Right atrium auricular region (tissue), 2 donors: Measurements from ENCODE around the gene TNIP2. TPM values are rescaled to one million over a fixed set of nuclear protein-coding genes. Genes with fewer than 3 reads are reported as not detected.
A peak's percentile ranks its signal among the peaks of the same experiment; 100 is the strongest.

Experiments used
- DNase-seq: peaks from one replicate; pipeline ENCODE4 v3.0.0-alpha.2; 2019; ENCODE audit warnings: low spot score
- H3K27ac ChIP-seq, 2 donors: fragments of 200-600 bp; sonication (generic); 1 replicate in 1 of 2; 2 replicates in 1 of 2; pipeline ENCODE4 v1.5.1; 2016 to 2019
- H3K27me3 ChIP-seq, 2 donors: fragments of 200-600 bp; sonication (generic); one replicate each; pipeline versions ENCODE4 v1.5.1 to v1.6.0; 2017 to 2019
- H3K36me3 ChIP-seq: fragments of 200-600 bp; sonication (generic); one replicate; pipeline ENCODE4 v1.5.1; 2016
- H3K4me1 ChIP-seq, 2 donors: fragments of 200-600 bp; sonication (generic); one replicate each; pipeline versions ENCODE4 v1.5.1 to v1.6.0; 2017 to 2019
- H3K4me3 ChIP-seq, 2 donors: fragments of 200-600 bp; sonication (generic); 1 replicate in 1 of 2; 2 replicates in 1 of 2; pipeline ENCODE4 v1.5.1; 2017 to 2019; ENCODE audit warnings: mild to moderate bottlenecking in 1 of 2, moderate library complexity in 1 of 2
- H3K9me3 ChIP-seq, 2 donors: fragments of 200-600 bp; sonication (generic); one replicate each; pipeline ENCODE4 v1.5.1; 2019
- total RNA-seq, 2 donors: library from RNA; depleted of rRNA; stranded (reverse); fragments of >200 nt; gene quantifications; one replicate each; pipeline ENCODE4 v1.1.0, GENCODE V29; 2016
- TF ChIP-seq, protein P1 (sequence below), 2 donors: fragments of 200-600 bp; sonication (generic); IDR thresholded peaks; one replicate each; pipeline ENCODE4 v1.5.1; 2019; ENCODE audit warnings: antibody characterized with exemption in 2 of 2

TNIP2 gene
- total RNA-seq, 2 donors from 2014 or later = 28.0 to 45.8 TPM

DNA sequence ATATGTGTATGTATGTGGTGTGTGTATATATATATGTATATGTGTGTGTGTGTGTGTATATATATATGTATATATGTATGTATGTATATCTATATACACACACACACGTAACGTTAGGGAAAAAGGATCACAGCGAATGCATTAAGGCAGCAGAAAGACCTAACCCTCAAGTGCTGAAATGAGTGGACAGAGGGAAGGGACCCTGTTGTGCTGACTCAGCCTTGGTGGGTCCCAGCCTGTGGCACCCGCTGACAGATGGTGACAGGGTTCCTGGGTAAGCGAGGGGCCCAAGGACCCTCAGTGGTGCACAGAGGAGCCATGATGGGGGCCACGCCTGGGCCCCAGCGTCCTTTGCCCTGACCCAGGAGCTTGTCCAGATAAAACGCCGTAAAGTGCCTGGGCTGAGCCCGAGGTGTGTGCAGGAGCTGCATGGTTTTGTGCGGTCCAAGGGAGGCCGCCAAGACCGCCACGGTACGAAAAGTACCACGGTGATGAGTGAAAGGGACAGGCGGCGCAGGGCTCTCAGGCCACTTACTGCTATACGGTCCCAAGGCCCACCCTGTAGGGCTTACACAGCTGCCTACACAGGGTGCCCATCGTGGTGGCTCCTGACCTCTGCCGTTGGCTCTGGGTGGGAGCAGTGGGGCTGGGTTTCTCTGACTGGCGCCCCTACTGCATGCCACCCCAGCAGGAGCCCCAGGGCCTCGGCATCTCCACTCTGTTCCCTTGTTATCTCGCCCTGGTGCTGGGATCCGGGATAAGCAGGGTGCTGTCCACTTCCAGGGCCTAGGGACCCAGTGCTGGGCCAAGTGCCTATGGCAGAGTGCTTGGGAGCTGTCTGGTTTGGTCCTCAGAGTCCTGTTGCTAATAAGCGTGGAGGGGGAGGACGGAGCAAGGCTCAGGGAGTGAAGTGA, 46.7 kb upstream of the TNIP2 start:
- Histone ChIP-seq H3K4me3 (no peak overlapping the region), H3K36me3 (no peaks in the 10 kb centered on the region), H3K4me1 (peaks cover 0 to 97% of the 10 kb centered on the region in 2 donors), H3K27me3 (no peaks in the 10 kb centered on the region), H3K27ac (no peak overlapping the region), H3K9me3 (no peaks in the 10 kb centered on the region)
- TF ChIP-seq, protein P1, sequence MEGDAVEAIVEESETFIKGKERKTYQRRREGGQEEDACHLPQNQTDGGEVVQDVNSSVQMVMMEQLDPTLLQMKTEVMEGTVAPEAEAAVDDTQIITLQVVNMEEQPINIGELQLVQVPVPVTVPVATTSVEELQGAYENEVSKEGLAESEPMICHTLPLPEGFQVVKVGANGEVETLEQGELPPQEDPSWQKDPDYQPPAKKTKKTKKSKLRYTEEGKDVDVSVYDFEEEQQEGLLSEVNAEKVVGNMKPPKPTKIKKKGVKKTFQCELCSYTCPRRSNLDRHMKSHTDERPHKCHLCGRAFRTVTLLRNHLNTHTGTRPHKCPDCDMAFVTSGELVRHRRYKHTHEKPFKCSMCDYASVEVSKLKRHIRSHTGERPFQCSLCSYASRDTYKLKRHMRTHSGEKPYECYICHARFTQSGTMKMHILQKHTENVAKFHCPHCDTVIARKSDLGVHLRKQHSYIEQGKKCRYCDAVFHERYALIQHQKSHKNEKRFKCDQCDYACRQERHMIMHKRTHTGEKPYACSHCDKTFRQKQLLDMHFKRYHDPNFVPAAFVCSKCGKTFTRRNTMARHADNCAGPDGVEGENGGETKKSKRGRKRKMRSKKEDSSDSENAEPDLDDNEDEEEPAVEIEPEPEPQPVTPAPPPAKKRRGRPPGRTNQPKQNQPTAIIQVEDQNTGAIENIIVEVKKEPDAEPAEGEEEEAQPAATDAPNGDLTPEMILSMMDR (IDR thresholded peaks at IDR 0.05) = no peak
- DNase-seq = no peak

DNA sequence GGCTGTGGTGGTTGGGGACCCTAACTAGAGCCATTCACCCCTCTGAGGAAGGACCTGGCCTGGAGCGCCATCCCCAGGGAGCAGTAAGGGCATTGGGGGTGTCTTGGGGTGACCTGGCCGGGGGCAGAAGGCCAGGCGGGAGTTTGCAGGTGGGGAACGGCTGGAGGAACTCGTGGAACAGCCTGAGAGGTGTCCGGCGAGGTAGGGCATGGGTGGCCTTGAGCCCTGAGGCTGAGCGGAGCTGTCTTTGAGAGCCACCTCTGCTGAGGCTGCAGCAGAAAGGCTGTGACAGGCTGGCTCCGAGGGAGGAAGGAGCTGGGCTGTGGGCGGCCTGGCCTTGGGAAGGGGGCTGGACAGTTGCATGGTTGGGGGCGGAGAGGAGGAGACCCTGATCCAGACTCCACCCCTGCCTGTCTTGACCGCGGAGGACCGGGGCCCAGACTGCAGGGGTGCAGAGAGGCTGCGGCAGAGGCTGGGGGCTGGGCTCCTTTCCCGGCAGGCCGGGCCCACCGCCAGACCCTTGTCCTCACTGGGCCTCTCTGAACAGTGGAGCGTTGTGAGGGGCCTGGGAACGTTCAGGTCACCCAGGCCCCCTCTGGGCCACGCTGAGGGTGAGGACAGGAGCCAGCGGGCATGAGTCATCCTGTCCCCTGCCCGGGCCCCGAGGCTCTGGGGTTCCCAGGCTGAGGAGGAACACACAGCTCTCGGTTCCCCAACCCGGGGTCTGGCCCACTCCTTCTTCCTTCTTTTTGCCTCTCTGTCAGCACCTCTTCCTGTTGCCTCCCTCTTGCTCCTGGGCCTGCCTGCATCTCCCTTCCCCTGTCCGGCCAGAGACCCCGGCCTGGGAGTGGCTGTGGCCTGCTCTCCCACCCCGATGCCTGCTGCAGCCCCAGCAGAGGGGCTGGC, 44.8 kb upstream of the TNIP2 start:
- Histone ChIP-seq H3K36me3 (no peaks in the 10 kb centered on the region), H3K4me3 (peak overlapping the region in 1 of 2 donors; percentile 30), H3K27ac (peak overlapping the region; percentile 81 to 88), H3K9me3 (no peaks in the 10 kb centered on the region), H3K4me1 (peaks cover 0 to 97% of the 10 kb centered on the region in 2 donors), H3K27me3 (no peaks in the 10 kb centered on the region)
- TF ChIP-seq, protein P1 (IDR thresholded peaks at IDR 0.05) = no peak
- DNase-seq = peak; percentile 85

DNA sequence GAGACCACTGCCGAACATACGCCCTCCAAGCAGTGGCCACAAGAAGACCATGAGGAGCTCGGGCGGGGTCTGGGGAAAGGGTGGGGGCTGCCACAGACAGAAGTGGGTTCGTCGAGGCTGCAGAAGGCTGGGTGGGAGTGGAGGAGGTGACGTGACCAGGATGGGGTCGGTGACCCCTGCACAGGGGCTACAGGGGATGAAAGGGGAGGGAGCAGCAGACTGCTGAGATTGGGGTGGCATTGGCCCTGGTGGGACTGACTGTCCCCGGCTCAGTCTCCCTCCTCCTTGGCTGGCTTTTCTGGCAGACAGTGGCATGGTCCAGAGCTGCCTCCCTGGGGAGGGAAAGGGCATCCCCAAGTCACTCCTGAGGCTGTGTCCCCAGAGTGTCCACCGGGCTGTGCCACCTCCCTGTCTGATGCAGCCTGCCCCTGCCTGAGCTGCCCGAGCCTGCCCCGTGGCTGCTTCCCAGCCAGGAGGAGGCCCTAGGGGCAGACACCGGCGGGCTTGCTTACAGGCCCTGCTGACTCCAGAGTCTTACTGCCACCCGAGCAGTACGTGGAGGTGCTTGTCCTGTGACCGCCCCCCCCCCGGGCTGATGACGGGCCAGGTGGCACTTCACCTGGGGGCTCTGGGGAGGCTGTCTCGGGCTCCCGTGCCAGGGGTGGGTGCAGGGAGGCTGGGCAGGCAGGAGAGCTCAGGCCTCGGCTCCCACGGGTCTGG, 44.0 kb upstream of the TNIP2 start:
- peaks cover 0 to 97% of the 10 kb centered on the region in 2 donors for H3K4me1 ChIP-seq
- no peak for DNase-seq

DNA sequence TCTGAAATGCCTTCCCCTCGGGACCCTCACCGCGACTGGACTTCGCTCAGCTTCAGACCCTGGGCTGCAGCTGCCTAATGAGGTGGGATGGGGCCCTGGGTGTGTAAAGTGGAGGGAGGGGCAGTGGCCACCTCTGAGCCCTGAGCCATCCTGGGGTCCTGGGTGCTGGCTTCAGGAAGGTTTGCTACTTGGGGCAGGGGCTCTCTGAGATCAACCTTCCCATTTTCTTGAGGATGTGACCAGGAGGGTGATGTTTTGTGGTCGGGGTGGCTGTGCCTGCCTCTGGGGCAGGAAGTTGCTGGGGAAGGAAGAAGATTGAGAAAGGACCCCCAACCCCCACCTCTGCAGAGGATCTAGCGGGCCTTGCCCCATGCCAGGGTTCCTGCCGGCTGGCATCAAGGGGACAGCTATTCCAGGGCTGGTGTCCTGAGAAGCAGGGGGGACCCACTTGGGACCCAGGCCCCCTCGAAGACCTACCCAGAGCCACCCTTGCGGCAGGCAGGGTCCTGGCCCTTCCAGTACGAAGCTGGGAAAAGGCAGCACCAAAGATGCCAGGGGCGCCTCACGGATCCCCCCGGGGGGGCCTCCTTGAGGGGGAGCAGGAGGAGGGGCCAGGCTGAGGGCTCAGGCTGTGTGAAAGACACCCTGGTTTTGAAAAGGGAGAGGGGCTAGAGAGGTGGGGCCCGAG, 43.2 kb upstream of the TNIP2 start:
- DNase-seq = no peak
- TF ChIP-seq, protein P1 (IDR thresholded peaks at IDR 0.05) = no peak
- no peaks in the 10 kb centered on the region for H3K27me3 ChIP-seq
- no peaks in the 10 kb centered on the region for H3K36me3 ChIP-seq
- peaks cover 0 to 97% of the 10 kb centered on the region in 2 donors for H3K4me1 ChIP-seq
- H3K4me3 ChIP-seq = peak overlapping the region in 1 of 2 donors; percentile 30
- H3K9me3 ChIP-seq = no peaks in the 10 kb centered on the region
- peak overlapping the region; percentile 81 to 88 for H3K27ac ChIP-seq

More for the DNA sequence above, 44.0 kb upstream of the TNIP2 start:
- Histone ChIP-seq H3K4me3 (peak overlapping the region in 1 of 2 donors; percentile 30), H3K27ac (peak overlapping the region; percentile 81 to 88), H3K27me3 (no peaks in the 10 kb centered on the region), H3K36me3 (no peaks in the 10 kb centered on the region), H3K9me3 (no peaks in the 10 kb centered on the region)
- TF ChIP-seq, protein P1 (IDR thresholded peaks at IDR 0.05) = peak in 1 of 2 donors; percentile 34
